Globus pallidus (tissue), 1 donor: ENCODE data around the gene LRP1B.
A peak's percentile ranks its signal among the peaks of the same experiment; 100 is the strongest.
"Not testable (repeated sequence)": the region's sequence is repeated elsewhere in the genome, so short reads cannot be mapped to it uniquely, and the experiment has no call there.

Source experiments
- DNase-seq: peaks from one replicate; pipeline ENCODE4 v3.0.0-alpha.2; 2015; ENCODE audit warnings: low spot score

LRP1B gene

GRCh38 chr2:141887363-141887762, 243.5 kb downstream of the LRP1B start:
- DNase-seq: no peak

GRCh38 chr2:141878016-141878415, 252.8 kb downstream of the LRP1B start:
- no peak for DNase-seq

DNA sequence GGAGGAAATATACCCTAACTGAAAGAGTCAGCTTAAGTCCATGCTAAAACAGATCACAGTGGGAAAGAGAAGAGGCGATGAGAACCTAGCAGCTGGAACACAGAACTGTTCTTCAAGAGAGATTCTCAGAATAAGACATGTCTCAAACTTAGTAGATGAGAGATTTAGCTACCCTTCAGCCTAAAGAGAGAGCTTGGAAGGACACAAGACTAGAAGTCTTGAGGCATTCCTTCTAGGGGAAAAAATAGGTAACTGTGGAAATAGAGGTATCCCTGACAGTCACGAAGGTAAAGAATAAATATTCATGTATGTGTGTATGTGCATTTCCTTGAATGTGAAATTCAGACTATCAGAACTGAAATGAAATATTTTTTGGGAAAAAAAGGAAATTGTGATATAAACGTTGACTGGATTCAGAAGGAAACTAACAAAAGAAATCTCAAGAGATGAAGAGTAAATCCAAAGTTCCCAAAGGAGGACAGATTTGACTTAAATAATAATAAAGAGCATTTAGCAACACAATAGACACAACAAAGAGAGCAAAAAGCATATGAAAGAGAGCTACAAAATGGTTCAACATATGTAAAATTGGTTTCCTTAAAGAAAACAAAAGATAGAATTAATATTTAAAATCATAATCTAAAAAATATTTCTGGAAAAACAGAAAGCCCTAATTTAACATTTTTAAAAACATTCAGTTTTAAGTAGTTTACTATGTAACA, 258.7 kb downstream of the LRP1B start:
- no peak for DNase-seq

DNA sequence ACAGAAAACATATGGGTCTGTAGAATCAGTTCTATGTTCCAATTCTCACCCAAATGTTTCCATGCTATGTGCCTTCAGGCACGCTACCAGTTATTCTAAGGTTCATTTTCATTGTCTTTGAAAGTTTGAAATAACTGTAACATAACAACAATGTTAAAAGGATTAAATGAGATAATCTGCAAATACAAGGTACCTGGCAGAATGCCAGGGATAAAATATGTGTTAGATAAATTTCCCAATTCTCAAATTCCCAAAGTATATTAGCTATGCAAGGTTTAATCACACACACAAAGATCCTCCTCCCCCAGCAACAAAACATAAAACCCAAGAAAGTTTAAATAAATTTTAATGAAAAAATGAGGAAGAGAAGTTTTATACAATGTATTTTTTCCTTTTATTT, 261.2 kb downstream of the LRP1B start:
- DNase-seq: no peak

- DNase-seq: no peak
These were observed 266.9 kb downstream of the LRP1B start for GRCh38 chr2:141863964-141864363.

GRCh38 chr2:141856215-141856919, 274.4 kb downstream of the LRP1B start:
- DNase-seq: no peak

- DNase-seq: no peak
These were observed 282.6 kb downstream of the LRP1B start for GRCh38 chr2:141848191-141848590.

GRCh38 chr2:141844231-141844630, 286.6 kb downstream of the LRP1B start:
- no peak for DNase-seq

GRCh38 chr2:141835103-141835502, 295.7 kb downstream of the LRP1B start:
- DNase-seq: no peak

- no peak for DNase-seq
These were observed 302.1 kb downstream of the LRP1B start for GRCh38 chr2:141828761-141829160.

GRCh38 chr2:141824790-141825189, 306.0 kb downstream of the LRP1B start:
- no peak for DNase-seq

DNA sequence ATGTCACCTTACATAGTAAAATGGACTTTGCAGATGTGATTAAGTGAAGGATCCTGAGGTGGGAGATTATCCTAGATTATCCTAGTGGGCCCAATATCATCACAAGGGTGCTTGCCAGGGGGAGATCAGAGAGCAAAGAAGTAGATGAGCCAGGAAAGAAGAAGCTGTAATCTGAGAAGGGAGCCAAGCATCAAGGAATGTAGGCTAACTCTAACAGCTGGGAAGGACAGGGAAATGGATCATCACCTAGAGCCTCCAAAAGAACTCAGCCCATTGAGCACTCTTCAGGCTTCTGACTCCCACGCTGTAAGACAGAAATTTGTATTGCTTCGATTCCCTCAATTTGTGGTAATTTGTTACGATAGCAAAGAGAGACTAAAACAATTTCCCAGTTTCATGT, 309.9 kb downstream of the LRP1B start:
- DNase-seq: no peak

GRCh38 chr2:141815320-141815719, 315.5 kb downstream of the LRP1B start:
- not testable (repeated sequence) for DNase-seq

- no peak for DNase-seq
These were observed 316.7 kb downstream of the LRP1B start for GRCh38 chr2:141814150-141814549.

- no peak for DNase-seq
These were observed 320.7 kb downstream of the LRP1B start for GRCh38 chr2:141810148-141810547.

GRCh38 chr2:141806090-141806489, 324.7 kb downstream of the LRP1B start:
- no peak for DNase-seq

- DNase-seq: no peak
These were observed 325.5 kb downstream of the LRP1B start for GRCh38 chr2:141805302-141805701.

DNA sequence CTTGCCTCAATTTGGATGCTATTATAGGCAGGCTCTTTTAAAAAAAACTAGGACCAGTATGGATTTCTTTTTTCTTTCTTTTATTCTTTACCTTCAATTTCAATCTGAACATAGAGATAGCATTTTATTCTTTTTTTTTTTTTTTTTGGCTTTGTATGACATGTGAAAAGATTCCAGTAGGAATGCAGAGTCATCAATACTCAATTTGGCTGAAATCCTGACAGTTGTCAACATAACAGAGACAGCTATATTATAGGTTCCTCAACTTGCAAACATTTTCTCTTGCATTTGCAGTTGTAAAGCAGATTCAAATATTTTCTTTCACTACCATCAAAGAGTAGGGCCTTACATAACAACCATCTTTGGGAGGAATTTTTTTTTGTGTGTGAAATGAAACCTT, 334.4 kb downstream of the LRP1B start:
- DNase-seq: no peak

GRCh38 chr2:141791521-141791920, 339.3 kb downstream of the LRP1B start:
- no peak for DNase-seq

- no peak for DNase-seq
These were observed 348.2 kb downstream of the LRP1B start for GRCh38 chr2:141782574-141782973.

- no peak for DNase-seq
These were observed 352.4 kb downstream of the LRP1B start for GRCh38 chr2:141778315-141778835.

GRCh38 chr2:141770530-141770929, 360.3 kb downstream of the LRP1B start:
- no peak for DNase-seq

- peak; percentile 12 for DNase-seq
These were observed 363.1 kb downstream of the LRP1B start for GRCh38 chr2:141767691-141768090.
